HG03196 (cell line): ENCODE data around the gene KRTAP12-4.
"Not testable (repeated sequence)": the region's sequence is repeated elsewhere in the genome, so short reads cannot be mapped to it uniquely, and the experiment has no call there.

Experiments
- ATAC-seq: cut with Tn5 transposase; IDR thresholded peaks from one replicate; pipeline ENCODE4 v1.9.1; 2021; ENCODE audit not compliant: unreplicated experiment

Gene KRTAP12-4

DNA sequence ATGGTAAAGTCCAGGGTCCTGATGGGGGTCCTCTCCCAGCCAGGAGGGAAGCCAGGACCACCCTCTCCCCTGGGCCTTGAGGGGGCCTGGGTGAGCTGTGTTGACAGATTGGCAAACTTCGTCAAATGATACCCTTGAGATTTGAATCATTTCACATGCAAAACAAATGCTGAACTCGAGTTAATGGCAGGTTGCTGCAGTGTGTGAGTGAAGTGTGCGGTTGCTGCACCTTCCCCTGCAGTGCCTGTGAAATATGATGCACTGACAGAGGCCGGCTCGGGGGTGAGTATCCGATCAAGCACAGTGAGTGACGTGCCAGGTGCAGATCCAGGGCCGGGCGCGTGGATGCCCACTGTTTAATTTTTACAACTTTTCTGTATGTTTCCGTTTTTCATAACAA is 33.2 kb upstream of the KRTAP12-4 start:
- no peak for ATAC-seq

DNA sequence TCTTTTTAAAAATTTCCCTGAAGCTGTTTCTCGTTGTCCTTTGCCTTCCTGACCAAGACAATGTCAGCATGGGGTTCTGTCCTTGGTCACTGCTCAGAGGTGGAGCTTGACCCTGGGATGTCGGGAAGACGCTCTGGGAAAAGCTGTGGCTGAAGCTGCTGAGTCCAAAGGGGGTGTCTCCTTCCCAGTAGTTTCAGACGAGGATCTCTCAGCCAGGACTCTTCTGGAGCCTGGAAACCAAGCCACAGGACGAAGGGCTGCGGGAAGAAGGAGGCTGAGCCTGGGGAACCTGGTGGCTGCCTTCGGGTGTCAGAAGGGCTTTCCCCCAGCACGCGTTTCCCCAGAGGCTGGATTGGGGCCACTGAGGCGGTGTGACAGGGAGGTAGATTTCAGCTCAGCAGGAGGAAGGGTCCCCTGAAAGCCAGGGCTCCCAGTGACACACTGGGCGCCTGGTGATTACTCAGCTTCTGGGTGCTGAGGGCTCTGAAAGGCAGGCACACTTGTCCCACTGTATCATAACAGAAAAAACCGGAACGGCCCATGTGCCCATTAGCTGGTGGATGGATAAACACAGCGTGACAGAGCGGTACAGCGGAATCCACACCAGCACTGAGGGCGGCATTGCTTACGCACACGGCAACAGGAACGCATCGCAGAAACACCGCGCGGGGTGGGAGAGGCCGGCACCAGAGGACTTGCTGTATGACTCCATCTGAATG is 32.5 kb upstream of the KRTAP12-4 start:
- no peak for ATAC-seq

DNA sequence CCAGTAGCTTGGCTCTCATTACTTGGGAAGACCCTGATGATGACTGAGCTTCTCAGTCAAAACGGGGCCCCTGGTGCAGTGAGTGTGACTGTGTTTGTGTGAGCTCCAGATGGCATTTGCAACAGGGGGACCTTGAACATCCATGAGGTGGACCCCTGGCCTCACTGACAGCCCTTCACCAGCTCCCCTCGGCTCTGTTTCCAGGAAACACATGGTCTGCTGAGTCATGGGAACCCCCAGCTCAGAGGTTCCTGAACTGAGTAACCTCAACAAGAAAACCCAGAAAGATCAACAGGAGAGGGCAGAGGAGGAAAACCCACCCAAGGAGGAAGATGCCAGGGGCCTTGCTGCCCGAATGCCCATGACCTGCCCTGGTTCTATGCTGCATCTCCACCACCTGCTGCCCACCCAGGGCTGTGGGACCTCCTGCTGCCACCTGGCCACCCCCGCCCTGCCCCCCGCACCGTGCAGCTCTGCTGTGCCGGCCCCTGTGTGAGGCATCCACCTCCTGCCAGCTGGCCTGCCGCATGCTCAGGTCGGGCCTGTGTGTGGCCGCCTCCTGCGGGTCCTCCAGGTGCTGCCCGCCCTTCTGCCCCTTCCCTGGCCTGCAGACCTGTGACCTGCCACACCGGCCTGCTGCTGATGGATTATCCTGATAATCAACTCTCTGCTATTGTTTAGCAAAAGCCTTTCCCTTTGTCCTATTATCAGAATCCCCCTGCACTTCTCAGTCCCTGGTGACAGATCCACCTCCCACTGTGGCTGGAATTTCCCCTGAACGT is 31.7 kb upstream of the KRTAP12-4 start:
- no peak for ATAC-seq

DNA sequence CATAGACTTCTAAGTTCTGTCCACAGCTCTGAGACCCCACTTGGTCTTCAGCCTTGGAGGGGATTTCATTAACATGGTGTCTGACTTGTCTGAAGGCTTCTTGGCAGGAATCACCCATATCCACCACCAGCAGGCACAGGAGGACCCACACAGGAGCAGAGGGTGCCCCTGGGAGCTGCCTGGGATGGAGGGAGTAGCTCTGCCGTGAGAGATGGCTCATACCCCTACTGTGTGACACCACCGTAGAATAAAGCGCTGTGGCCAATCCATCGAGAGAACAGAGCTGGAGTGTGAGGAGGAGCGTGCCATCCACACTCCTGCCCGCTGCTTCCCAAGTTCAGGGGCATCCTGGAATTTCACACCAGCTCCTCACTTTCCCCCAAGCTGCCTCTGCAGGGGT is 30.6 kb upstream of the KRTAP12-4 start:
- ATAC-seq: not testable (repeated sequence)

DNA sequence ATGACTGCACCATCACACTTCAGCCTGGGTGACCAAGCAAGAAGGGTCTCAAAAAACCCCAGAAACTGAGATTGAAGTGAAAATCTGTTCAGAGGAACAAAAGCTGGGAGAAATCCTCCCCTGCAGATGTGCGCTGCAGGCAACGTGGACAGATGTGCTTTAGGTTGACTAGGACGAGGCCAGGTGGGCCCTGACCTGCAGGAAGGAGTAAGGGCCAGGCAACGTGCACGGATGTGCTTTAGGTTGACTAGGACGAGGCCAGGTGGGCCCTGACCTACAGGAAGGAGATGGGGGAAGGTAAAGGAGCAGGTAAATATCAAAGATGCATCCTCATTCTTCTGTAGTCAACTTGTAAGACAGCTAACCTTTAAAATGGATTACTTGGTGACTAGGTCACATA is 30.0 kb upstream of the KRTAP12-4 start:
- ATAC-seq: no peak

DNA sequence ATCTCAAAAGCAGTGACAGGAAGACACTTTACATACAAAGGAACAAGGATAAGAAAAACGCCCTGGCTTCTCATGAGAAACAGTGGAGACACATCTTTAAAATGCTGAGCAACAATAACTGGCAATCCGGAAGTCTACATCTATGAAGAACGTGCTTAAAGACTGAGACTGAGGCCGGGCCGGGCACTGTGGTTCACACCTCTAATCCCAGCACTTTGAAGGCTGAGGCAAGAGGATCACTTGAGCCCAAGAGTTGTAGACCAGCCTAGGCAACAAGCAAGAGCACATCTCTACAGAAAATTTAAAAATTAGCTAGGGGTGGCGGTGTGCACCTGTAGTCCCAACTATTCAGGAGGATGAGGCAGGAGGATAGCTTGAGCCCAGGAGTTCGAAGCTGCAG is 29.6 kb upstream of the KRTAP12-4 start:
- no peak for ATAC-seq

DNA sequence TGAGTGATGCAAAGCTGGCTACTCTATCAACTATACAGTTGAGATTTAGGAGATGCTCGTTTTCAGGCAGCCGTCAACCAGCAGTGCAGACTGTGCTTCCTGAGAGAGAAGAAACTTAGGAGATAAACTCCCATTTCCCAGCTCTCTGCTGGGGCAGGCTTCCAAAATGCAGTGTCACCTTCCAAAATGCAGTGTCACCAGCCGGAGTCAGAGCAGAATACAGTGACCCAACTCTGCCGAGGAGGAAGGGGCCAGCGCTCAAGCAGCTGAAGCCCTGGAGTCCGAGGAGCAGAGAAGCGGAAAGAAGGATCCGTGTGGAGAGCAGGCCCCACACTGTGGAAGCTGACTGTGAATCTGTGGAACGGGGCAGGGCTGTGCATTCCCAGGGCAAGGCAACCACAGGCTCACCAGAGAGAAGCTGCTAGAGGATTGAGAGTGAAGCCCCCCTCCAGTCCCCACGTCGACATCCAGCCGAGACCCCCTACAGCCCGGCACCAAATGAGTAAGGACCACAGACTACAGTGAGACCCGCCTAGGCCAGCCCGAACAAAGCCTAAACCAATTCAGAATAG is 28.2 kb upstream of the KRTAP12-4 start:
- ATAC-seq: no peak

DNA sequence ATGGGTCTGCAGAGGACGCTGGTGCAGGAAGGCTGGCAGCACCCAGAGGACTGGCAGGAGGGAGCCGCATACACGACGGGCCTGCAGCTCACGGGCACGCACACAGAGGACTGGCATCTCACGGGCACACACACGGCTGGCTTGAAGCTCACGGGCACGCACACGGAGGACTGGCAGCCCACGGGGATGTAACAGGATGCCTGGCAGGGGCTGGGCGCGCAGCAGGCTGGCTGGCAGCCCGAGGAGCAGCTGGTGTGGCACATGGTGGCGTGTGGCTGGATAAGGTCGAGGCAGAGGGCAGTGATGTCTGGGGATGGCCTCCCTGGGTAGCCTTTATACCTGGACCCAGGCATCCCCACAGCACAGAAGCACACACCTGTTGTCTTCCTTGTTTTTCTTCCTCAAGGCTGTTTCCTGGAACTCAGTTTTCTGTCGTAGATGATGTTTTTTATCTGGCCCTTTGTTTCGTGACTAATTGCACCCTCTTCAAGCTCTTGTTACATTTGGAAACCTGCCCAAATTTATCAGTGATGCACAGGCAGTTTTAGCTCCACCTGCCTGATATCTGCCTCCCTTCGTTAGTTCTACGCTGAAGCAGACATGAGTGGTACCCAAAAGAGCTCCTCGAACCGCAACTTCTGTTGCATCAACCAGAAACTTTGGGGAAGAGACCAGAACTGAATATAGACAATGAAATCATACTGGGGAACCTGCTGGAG is 27.6 kb upstream of the KRTAP12-4 start, which contains the start of gene KRTAP12-1:
KRTAP12-1 (minus strand) TSS at position 303 of the 719 bp plus-strand sequence; CDS start at position 263, 40 bp downstream.
- ATAC-seq: no peak

DNA sequence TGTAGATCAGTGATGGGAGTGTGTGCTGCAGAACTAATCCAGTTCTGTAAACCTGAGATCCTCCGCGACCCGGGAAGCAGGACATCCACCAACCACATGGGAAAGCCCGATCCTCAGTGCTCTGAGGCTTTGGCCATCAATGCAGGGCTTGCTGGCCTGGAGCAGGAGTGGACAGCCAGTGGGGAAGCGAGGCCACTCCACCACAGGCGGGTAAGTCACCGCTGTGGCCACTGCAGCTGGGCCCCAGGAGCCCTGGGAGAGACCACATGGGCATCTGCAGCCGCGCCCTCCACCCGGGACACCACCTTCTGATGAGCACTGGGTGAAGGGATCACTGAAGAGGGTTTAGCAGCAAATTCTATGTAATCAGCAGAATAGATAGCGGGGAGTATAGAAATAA is 26.7 kb upstream of the KRTAP12-4 start:
- no peak for ATAC-seq

DNA sequence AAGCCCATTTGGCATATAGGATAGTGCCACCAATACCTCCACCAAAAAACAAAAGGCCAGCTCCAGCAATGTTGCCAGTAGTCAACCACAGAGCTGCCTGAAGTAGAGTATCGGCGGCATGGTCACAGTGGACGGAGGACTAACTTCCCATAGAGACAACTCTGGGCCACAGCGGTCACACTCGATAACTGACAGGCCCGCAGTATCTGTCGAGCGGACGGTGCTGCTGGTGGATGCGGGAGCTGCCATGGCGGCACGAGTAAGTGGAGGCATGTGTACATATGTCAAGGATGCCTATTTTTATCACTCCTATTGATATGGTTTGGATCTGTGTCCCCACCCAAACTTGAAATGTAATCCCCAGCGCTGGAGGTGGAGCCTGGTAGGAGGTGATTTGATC is 23.4 kb upstream of the KRTAP12-4 start:
- no peak for ATAC-seq

DNA sequence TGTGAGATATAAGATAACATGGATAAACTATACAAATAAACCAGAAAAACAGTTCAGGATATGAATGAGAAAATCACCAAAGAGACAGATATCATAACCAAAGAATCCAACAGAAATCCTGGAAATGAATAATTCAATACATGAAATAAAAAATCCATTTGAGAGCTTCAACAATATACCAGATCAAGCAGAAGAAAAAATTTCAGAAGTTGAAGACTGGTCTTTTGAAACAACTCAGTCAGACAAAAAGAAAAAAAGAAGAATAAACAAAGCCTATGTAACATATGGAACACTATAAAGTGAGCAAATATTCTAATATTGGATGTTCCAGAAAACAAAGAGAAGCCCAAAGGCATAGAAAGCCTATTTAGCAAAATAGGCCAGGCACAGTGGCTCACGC is 17.5 kb upstream of the KRTAP12-4 start:
- no peak for ATAC-seq

DNA sequence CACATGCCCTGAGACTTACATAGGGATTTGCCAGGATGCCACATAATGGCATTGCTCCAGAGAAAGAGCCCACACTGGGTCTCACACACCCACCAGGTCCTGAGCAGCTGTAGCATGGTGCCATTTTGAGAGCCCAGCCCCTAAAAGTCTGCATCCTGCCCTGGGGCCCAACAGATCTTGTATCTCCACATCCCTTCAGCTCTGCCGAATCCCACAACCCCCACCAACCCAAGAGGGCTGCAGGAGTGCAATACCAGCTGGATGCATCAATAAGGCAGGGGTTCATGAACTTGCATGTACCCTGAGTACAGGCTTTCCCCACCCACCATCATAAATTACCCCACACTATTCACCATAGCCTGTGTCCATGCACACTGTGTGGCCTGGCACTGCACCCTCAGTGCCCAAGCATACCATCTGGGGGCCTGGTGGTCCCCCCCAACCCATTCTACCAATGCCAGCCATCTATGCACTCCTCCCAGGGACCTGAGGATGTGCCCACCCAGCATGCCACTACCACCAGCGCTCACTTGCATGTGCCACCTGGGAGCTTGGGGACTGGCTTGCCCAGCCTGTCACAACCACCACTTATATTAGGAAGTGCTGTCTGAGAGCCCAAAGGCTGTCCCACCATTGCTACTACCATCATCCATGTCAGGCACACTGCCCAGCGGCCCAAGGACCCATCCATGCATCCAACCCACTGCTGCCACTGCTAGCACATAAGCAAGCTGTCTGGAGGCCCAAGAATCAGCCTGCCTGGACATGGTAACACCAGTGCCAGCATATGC is 16.4 kb upstream of the KRTAP12-4 start:
- no peak for ATAC-seq

DNA sequence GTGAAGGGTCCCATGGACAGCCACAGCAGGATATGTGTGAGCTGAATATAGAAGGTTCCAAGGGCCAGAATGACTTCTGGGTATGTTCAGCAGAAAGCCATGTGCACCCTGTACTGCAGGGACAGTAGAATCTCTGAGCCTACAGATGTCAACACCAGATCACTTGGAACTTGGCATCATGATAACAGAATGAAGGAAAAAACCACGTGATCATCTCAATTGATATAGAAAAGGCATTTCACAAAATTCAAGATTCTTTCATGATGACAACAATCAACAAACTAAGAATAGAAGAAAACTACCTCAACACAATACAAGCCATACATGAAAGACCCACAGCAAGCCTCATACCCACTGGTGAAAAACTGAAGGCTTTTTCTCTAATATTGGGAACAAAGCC is 13.2 kb upstream of the KRTAP12-4 start:
- no peak for ATAC-seq

DNA sequence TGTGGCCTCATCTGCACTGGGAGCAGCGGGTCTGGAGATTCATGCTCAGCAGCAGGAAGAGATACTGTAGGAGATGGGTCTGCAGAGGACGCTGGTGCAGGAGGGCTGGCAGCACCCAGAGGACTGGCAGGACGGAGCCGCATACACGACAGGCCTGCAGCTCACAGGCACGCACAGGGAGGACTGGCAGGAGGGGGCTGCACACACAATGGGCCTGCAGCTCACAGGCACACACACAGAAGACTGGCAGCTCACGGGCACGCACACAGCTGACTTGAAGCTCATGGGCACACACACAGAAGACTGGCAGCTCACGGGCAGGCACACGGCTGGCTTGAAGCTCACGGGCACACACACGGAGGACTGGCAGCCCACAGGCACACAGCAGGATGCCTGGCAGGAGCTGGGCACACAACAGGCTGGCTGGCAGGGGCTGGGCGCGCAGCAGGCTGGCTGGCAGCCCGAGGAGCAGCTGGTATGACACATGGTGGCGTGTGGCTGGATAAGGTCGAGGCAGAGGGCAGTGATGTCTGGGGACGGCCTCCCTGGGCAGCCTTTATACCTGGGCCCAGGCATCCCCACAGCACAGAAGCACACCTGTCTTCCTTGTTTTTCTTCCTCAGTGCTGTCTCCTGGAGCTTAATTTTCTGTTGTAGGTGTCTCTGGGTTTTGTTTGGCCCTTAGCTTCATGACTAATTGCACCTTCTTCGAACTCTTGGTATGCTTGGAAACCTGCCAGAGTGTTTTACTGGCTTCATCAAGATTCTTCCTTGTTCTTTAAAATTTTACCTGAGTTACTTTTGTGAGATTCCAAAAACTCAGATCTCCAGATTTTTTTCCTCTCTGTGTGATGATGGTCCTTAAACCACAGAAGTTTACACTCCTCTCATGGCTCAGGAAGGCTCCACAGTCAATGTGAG is 12.2 kb upstream of the KRTAP12-4 start, which contains the start of gene KRTAP12-2:
KRTAP12-2 (minus strand) TSS at position 527 of the 920 bp plus-strand sequence; CDS start at position 486, 41 bp downstream.
- no peak for ATAC-seq

DNA sequence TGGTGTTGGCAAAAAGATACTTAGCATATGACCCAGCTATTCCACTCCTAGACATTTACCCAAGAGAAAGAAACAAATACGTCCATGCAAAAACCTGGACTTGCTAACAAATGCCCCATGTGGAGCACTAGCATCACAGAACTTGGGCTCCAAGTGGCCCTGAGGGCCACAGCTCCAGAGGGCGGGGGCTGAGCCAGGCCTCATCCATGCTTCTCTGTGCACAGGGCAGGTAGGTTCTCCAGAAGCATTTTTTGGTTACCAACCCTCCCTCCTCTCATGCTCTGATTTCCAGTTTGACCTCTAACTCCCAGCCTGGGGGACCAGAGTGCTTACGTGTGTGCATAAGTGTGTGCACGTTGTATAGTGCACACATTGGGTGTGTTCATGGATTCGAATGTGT is 10.2 kb upstream of the KRTAP12-4 start:
- ATAC-seq: no peak

DNA sequence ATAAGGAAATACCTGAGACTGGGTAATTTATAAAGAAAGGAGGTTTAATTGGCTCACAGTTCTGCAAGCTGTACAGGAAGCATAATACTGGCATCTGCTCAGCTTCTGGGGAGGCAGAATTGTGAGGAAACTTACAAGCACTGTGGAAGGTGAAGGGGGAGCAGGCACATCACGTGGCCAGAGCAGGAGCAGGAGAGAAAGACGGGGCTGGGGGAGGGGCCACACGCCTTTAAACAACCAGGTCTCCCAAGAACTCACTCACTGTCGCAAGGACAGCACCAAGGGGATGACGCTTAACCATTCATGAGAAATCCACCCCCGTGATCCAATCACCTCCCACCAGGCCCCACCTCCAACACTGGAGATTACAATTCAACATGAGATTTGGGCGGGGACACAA is 7.1 kb upstream of the KRTAP12-4 start:
- ATAC-seq: not testable (repeated sequence)

DNA sequence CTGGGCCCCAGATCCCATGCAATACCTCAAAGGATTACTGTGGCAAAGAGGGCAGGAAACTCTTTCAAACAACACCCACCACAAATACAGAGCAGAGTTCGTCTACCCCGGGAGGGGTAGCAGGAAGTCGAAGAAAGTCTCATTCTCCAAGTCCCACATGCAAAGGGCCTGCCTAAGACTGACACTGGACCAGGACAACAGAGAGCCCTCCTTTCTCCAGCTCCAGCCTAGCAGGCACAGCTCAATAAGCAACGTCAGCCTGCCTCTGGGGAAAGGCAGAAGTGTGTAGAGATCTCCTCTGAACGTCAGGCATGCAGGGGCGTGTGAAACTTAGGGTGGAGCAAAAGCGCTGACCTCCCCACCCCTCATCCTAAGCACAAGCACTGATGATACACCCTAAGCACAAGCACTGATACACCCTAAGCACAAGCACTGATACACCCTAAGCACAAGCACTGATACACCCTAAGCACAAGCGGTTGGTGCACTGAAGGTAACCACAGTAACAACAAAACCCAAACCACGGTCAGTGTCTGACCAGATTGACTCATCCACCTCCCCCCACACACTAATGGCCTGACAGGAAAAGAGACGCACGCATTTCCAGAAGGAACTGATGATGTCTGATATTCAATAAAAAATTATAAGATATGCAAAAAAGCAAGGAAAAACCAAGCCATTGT is 4.6 kb upstream of the KRTAP12-4 start:
- no peak for ATAC-seq

DNA sequence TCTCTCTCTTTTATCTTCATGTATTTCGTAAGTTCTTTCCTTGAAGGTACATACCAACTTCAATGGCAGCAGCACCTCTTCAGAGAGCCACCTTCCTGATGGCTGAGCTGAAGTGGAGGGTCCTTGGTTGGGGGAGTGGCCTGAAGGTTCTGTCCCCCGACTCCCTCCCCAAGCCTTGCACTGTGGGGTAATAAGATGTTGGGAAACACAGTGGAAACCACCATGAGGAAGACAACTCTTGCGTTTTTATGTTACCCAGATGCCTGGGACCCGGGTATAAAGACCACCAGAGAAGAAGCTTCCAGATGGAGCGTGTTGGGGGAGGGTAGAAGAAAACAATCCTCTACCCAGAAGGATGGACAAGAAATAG is 4.1 kb upstream of the KRTAP12-4 start:
- ATAC-seq: no peak
